A673 (cell line): Measurements from ENCODE around the gene ANKEF1. TPM values are rescaled to one million over a fixed set of nuclear protein-coding genes. Genes with fewer than 3 reads are reported as not detected.
"Not testable (repeated sequence)": the region's sequence is repeated elsewhere in the genome, so short reads cannot be mapped to it uniquely, and the experiment has no call there.

Experiments used
- BruUV-seq: library from RNA; stranded (reverse); fragments of 400-500 nt; replicated peaks from 2 replicates; lab custom pipeline; 2021; lab: Mats Ljungman, UMichigan
- CTCF ChIA-PET: fragments of 300-600 bp; sonication (Branson Sonifier 250); formaldehyde crosslinking; loops from one replicate; lab custom pipeline; 2022; ENCODE audit warnings: antibody characterized with exemption; lab: Charles Lee
- POLR2A ChIA-PET: fragments of 300-600 bp; sonication (Branson Sonifier 250); formaldehyde crosslinking; loops from one replicate; lab custom pipeline; 2022; ENCODE audit warnings: antibody characterized with exemption; ENCODE audit not compliant: low non-redundant PET; lab: Charles Lee
- DNase-seq: peaks from one replicate; pipeline ENCODE4 v3.0.0-alpha.2; 2015; ENCODE audit warnings: low spot score
- H3K27ac ChIP-seq: fragments of 200-600 bp; sonication (generic); 2 replicates; pipeline ENCODE4 v1.5.1; 2016; ENCODE audit warnings: mixed run types, low read depth, mild to moderate bottlenecking, mixed read lengths, antibody characterized with exemption, low read length; ENCODE audit not compliant: poor library complexity, severe bottlenecking
- H3K27me3 ChIP-seq: fragments of 200-600 bp; sonication (generic); replicated peaks from 2 replicates; pipeline ENCODE4 v1.6.1; 2017; ENCODE audit warnings: mixed run types, low read depth, mild to moderate bottlenecking, mixed read lengths, antibody characterized with exemption, low read length; ENCODE audit not compliant: insufficient read depth, poor library complexity
- H3K36me3 ChIP-seq: fragments of 200-600 bp; sonication (generic); 2 replicates; pipeline ENCODE4 v1.6.1; 2016; ENCODE audit warnings: mixed run types, mild to moderate bottlenecking, mixed read lengths, antibody characterized with exemption, low read length; ENCODE audit not compliant: insufficient read depth, poor library complexity, severe bottlenecking
- H3K4me1 ChIP-seq: fragments of 200-600 bp; sonication (generic); 2 replicates; pipeline ENCODE4 v1.6.1; 2017; ENCODE audit warnings: mixed run types, mild to moderate bottlenecking, mixed read lengths, antibody characterized with exemption, low read length; ENCODE audit not compliant: insufficient read depth, poor library complexity, severe bottlenecking
- H3K4me3 ChIP-seq: fragments of 200-600 bp; sonication (generic); 2 replicates; pipeline ENCODE4 v1.5.1; 2016; ENCODE audit warnings: low read depth, mixed run types, mild to moderate bottlenecking, mixed read lengths, low read length; ENCODE audit not compliant: poor library complexity, severe bottlenecking
- H3K9me3 ChIP-seq: fragments of 200-600 bp; sonication (generic); 2 replicates; pipeline ENCODE4 v1.6.1; 2016; ENCODE audit warnings: mixed run types, low read depth, mild to moderate bottlenecking, mixed read lengths, antibody characterized with exemption, low read length; ENCODE audit not compliant: poor library complexity, severe bottlenecking
- EZH2 ChIP-seq: fragments of 200-600 bp; sonication (generic); IDR thresholded peaks from 2 replicates; pipeline ENCODE4 v1.6.1; 2017; ENCODE audit warnings: borderline replicate concordance, low read depth, mild to moderate bottlenecking, mixed read lengths, antibody characterized with exemption, low read length; ENCODE audit not compliant: poor library complexity, severe bottlenecking
- intact Hi-C: fragments of 100-400 bp; cut with micrococcal nuclease; formaldehyde crosslinking; loops from one replicate; pipeline ENCODE4 v1.10.0; 2022; ENCODE audit not compliant: unreplicated experiment
- total RNA-seq: library from RNA; stranded (reverse); gene quantifications from 2 replicates; pipeline ENCODE4 v1.2.3, GENCODE V29; 2021
- TF ChIP-seq, protein P1 (sequence below): fragments of 300-800, 200-600 bp; sonication (generic); conservative IDR thresholded peaks from 2 replicates; pipeline ENCODE4 v1.5.1; 2017; ENCODE audit warnings: low read depth, mild to moderate bottlenecking, antibody characterized with exemption, low read length, moderate library complexity, mixed read lengths

Gene ANKEF1
- total RNA-seq, 1 experiment from 2014 or later = 1.3 TPM

DNA sequence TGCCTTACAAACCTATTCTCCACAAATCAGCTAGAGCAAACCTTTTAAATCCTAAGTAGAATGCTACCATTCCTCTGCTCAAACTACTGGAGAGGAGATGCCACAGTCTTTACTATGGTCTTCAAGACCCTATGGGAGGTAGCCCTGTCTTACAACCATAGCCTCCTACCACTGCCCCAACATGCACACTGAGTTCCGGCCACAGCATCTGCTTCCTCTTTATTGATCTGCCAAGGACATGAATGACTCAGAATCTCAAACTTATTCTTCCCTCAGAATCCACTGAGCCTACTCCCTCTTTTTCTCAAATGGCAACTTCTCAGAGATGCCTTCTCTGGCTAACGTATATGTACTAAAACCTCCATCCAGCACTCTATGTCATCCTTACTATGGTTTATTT is 12.2 kb upstream of the ANKEF1 start:
- Histone ChIP-seq H3K36me3 (no peaks in the 10 kb centered on the region), H3K9me3 (no peaks in the 10 kb centered on the region), H3K27me3 (no peaks in the 10 kb centered on the region), H3K27ac (no peak overlapping the region), H3K4me3 (no peak overlapping the region), H3K4me1 (no peaks in the 10 kb centered on the region)
- BruUV-seq = no TSS peak
- POLR2A ChIA-PET = no interaction called here
- no peak for DNase-seq
- CTCF ChIA-PET = no interaction called here
- intact Hi-C loops = no loop called here
- TF ChIP-seq, protein P1, sequence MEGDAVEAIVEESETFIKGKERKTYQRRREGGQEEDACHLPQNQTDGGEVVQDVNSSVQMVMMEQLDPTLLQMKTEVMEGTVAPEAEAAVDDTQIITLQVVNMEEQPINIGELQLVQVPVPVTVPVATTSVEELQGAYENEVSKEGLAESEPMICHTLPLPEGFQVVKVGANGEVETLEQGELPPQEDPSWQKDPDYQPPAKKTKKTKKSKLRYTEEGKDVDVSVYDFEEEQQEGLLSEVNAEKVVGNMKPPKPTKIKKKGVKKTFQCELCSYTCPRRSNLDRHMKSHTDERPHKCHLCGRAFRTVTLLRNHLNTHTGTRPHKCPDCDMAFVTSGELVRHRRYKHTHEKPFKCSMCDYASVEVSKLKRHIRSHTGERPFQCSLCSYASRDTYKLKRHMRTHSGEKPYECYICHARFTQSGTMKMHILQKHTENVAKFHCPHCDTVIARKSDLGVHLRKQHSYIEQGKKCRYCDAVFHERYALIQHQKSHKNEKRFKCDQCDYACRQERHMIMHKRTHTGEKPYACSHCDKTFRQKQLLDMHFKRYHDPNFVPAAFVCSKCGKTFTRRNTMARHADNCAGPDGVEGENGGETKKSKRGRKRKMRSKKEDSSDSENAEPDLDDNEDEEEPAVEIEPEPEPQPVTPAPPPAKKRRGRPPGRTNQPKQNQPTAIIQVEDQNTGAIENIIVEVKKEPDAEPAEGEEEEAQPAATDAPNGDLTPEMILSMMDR = no peak
- TF ChIP-seq EZH2 = no peak

DNA sequence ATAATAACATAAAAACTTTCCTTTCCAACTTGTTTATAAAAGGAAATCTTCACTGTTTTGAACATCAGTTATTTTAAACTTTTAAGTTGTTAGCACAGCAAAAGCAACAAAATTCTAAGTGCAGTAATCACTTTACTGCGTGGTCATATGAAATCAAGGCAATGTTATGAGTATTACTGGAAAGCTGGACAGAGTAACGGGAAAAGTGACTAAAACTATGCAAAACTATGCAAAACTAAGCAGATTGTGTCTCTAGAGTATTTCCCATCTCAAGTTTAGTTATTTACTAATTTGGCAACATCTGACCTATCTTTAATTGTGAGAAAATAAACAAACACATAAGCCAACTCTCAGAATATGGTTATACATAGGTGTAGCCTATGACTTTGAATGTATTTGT is 10.9 kb upstream of the ANKEF1 start:
- Histone ChIP-seq H3K4me3 (no peak overlapping the region), H3K27ac (no peak overlapping the region), H3K36me3 (no peaks in the 10 kb centered on the region), H3K9me3 (no peaks in the 10 kb centered on the region), H3K4me1 (no peaks in the 10 kb centered on the region), H3K27me3 (no peaks in the 10 kb centered on the region)
- POLR2A ChIA-PET = no interaction called here
- no peak for TF ChIP-seq EZH2
- TF ChIP-seq, protein P1 = no peak
- DNase-seq = no peak
- BruUV-seq = no TSS peak
- CTCF ChIA-PET = no interaction called here
- intact Hi-C loops = no loop called here

DNA sequence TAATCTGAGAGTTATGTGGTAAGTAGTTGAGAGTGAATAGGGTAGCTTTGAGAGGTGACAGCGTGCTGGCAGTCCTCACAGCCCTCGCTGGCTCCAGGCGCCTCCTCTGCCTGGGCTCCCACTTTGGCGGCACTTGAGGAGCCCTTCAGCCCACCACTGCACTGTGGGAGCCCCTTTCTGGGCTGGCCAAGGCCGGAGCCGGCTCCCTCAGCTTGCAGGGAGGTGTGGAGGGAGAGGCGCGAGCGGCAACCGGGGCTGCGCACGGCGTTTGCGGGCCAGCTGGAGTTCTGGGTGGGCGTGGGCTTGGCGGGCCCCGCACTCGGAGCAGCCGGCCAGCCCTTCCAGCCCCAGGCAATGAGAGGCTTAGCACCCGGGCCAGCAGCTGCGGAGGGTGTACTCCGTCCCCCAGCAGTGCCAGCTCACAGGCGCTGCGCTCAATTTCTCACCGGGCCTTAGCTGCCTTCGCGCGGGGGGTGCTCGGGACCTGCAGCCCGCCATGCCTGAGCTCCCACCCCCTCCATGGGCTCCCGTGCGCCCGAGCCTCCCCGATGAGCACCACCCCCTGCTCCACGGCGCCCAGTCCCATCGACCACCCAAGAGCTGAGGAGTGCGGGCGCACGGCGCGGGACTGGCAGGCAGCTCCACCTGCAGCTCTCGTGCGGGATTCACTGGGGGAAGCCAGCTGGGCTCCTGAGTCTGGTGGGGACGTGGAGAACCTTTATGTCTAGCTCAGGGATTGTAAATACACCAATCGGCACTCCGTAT is 3.2 kb upstream of the ANKEF1 start:
- H3K27ac ChIP-seq, H3K4me3 ChIP-seq, H3K27me3 ChIP-seq, intact Hi-C loops, BruUV-seq, H3K36me3 ChIP-seq, DNase-seq, CTCF ChIA-PET, H3K9me3 ChIP-seq, H3K4me1 ChIP-seq, POLR2A ChIA-PET: not testable (repeated sequence)

DNA sequence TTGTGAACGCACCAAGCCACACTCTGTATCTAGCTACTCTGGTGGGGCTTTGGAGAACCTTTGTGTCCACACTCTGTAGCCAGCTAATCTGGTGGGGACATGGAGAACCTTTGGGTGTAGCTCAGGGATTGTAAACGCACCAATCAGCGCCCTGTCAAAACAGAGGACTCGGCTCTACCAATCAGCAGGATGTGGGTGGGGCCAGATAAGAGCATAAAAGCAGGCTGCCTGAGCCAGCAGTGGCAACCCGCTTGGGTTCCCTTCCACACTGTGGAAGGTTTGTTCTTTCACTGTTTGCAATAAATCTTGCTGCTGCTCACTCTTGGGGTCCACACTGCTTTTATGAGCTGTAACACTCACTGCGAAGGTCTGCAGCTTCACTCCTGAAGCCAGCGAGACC is 2.5 kb upstream of the ANKEF1 start:
- H3K9me3 ChIP-seq, H3K4me3 ChIP-seq, DNase-seq, CTCF ChIA-PET, H3K27me3 ChIP-seq, BruUV-seq, H3K36me3 ChIP-seq, H3K27ac ChIP-seq, POLR2A ChIA-PET, intact Hi-C loops, H3K4me1 ChIP-seq: not testable (repeated sequence)
